Neural crest cell (in vitro differentiated cells): Measurements from ENCODE around the gene MACROD1. TPM values are rescaled to one million over a fixed set of nuclear protein-coding genes. Genes with fewer than 3 reads are reported as not detected.

Source experiments
- DNase-seq: peaks from one replicate; pipeline ENCODE4 v3.0.0; 2021; ENCODE audit warnings: low read depth, mixed read lengths, low spot score
- H3K27ac Mint-ChIP-seq: one replicate; pipeline ENCODE4 v1.8.0; 2021; ENCODE audit warnings: mild to moderate bottlenecking, mixed read lengths; ENCODE audit not compliant: unreplicated experiment
- H3K27me3 Mint-ChIP-seq: 2 replicates; pipeline ENCODE4 v1.8.0; 2021; ENCODE audit warnings: low read depth, mild to moderate bottlenecking, mixed read lengths
- H3K36me3 Mint-ChIP-seq: 2 replicates; pipeline ENCODE4 v1.8.0; 2021; ENCODE audit warnings: low read depth, mild to moderate bottlenecking, mixed read lengths
- H3K4me1 Mint-ChIP-seq: 2 replicates; pipeline ENCODE4 v1.8.0; 2021; ENCODE audit warnings: mixed read lengths
- H3K4me3 Mint-ChIP-seq: one replicate; pipeline ENCODE4 v1.8.0; 2021; ENCODE audit warnings: mild to moderate bottlenecking, mixed read lengths
- H3K9me3 Mint-ChIP-seq: 2 replicates; pipeline ENCODE4 v1.8.0; 2021; ENCODE audit warnings: mixed read lengths
- CTCF ChIP-seq: fragments of 200-600 bp; sonication (generic); conservative IDR thresholded peaks from 2 replicates; pipeline ENCODE4 v1.5.0; 2021; ENCODE audit warnings: antibody characterized with exemption, mild to moderate bottlenecking
- total RNA-seq: library from RNA; stranded (reverse); gene quantifications from 2 replicates; pipeline ENCODE4 v1.2.1, GENCODE V29; 2021

Gene MACROD1
- total RNA-seq, 1 donor from 2014 or later, result 26.1 TPM

DNA sequence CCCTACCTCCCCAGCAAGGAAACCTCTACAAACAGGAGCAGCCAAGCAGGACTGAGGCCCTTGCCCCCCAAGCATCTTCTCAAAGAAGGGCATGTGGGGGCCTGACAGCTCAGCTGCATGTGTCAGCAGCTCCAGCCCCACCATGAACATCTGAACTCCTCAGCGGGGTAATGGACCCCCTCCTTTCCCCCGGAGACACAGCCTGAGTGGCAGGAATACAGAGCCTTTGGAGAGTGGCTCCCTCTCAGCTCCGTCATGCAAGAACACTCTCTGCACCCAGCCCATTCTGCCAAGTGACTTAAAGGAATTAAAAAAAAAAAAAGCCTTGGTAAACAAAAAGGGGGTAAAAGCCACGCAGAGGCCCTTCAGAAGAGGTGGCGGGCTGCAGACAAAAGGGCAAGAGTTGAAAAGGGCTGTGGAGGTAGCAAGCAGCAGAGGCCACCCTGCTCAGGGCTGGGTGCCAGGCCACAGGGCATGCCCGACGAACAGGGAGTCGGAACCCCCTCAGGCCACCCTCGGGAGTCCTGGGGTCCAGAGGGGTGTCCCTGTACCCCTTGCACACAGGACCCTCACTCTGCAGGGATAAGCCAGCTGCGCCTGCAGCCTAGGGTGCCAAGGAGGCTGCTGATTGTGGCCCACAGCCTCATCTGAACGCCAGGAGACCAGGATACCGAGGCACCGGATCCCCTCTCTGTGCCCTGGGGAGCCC lies 62.5 kb downstream of the MACROD1 start:
- Mint-ChIP-seq H3K27me3 (peaks cover 3% of the 10 kb centered on the region), H3K4me1 (peaks cover 53% of the 10 kb centered on the region), H3K27ac (peak overlapping the region; percentile 57), H3K9me3 (peaks cover 3% of the 10 kb centered on the region), H3K4me3 (peak overlapping the region; percentile 12), H3K36me3 (no peaks in the 10 kb centered on the region)
- DNase-seq, result no peak
- TF ChIP-seq CTCF, result no peak

DNA sequence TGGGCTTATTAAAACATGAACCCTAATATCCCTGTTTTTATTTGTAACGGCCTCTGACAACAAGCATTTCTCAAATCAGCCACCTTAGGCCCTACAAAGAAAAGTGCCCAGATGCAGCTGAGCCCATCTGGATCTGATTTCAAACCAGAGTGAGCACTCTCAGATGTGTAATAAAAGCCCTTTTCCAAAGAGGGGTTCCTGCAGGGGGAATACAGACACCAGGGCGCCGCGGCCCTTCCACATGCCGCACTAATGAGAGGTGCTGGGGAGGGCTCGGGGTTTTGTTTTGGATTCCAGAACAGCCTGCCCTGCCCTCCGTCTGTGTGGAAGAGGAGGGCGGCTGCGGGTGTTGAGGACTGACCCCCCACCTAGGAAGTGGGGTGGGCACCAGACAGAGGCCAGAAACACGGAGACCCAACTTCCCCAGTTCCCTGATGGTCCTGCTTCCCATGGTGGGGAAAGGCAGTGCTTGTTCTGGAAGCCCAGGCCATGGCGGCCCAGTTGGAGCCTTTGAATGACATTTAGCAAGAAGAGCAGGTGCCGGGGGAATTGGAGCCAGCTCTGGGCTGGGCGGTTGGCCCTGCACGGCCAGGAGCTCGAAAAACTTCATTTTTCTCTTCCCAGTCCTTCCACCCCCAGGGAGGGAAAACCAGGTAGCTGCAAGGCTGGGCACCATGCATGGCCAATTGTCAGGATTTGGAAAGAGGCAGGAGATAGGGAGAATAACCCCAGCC lies 63.7 kb downstream of the MACROD1 start:
- Mint-ChIP-seq H3K4me1 (peaks cover 56% of the 10 kb centered on the region), H3K4me3 (no peak overlapping the region), H3K9me3 (peaks cover 3% of the 10 kb centered on the region), H3K27ac (no peak overlapping the region), H3K36me3 (no peaks in the 10 kb centered on the region), H3K27me3 (peaks cover 5% of the 10 kb centered on the region)
- no peak for DNase-seq
- no peak for TF ChIP-seq CTCF

DNA sequence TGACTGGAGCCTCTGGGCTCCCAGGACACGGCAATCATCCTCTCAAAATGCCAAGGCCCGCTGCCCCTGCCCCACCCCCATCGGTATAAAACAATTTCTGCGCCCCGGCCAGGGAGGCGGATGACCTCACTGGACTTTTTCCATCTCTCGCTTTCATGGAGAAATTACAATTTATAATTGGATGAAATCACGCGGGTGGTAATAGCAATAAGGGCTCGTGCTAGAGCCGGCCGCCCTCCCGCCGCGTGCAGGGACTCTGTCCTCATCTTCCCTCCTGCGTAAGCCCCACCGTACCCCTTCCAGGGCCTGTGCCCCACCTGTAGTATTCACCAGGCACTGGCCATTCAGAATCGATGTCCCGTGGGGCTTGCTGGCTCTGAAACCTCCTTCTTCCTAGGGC lies 64.5 kb downstream of the MACROD1 start:
- DNase-seq, result no peak
- no peak overlapping the region for H3K4me3 Mint-ChIP-seq
- H3K36me3 Mint-ChIP-seq, result no peaks in the 10 kb centered on the region
- H3K9me3 Mint-ChIP-seq, result peaks cover 3% of the 10 kb centered on the region
- peaks cover 59% of the 10 kb centered on the region for H3K4me1 Mint-ChIP-seq
- TF ChIP-seq CTCF, result no peak
- peaks cover 5% of the 10 kb centered on the region for H3K27me3 Mint-ChIP-seq
- H3K27ac Mint-ChIP-seq, result peak overlapping the region; percentile 6

DNA sequence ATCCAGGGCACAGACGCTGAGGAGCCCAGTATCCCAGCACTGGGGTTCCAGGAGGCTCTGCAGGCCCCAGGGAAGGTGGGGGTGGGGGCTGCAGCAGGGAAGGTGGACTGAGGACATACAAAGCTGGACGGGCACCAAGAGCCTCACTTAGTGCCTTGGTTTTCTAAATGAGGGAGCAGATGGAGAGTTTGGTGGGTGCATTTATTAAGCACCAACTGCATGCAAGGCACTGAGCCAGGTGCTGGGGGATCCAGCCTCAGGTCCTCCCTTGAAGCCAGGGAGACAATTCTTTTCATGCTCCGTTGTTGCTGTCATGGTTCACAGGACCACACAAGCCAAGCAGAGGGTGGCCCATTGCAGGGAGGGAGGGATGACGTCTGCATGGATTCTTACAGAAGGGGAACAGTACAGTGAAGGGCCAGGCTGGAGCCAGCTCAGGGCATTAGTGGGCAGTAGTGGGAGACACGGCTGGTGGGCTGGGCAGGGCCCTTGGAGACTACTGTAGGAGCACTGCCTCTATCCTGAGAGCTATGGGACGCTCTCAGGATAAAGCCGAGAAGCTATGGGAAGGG lies 65.0 kb downstream of the MACROD1 start:
- Mint-ChIP-seq H3K36me3 (no peaks in the 10 kb centered on the region), H3K27ac (no peak overlapping the region), H3K4me3 (peak overlapping the region; percentile 45), H3K27me3 (peaks cover 5% of the 10 kb centered on the region), H3K9me3 (peaks cover 3% of the 10 kb centered on the region), H3K4me1 (peaks cover 59% of the 10 kb centered on the region)
- DNase-seq, result no peak
- TF ChIP-seq CTCF, result no peak

DNA sequence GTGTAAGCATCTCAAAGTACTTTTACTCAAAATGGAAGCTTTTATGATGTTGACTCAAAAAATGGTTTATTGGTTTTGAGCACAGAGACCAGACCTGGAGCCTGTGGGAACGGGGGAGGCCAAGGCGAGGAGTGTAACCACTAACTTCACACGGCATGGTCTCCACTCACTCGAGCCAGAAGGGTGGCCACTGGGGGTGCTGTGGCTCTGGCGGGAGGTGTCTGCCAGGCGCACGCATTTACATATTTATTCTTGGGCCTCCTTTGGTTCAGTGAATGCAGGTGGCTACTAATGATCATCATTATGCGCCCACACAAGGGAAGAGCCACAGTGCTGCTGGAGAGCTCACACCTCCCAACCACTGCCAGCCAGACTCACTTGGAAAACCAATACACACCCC lies 65.6 kb downstream of the MACROD1 start:
- Mint-ChIP-seq H3K27ac (no peak overlapping the region), H3K27me3 (peaks cover 5% of the 10 kb centered on the region), H3K9me3 (peaks cover 3% of the 10 kb centered on the region), H3K4me3 (no peak overlapping the region), H3K36me3 (no peaks in the 10 kb centered on the region), H3K4me1 (peaks cover 62% of the 10 kb centered on the region)
- TF ChIP-seq CTCF, result peak; percentile 32
- no peak for DNase-seq
